ENCODE data around the gene ASB13. TPM values are rescaled to one million over a fixed set of nuclear protein-coding genes. Genes with fewer than 3 reads are reported as not detected.

ASB13 gene, protein sequence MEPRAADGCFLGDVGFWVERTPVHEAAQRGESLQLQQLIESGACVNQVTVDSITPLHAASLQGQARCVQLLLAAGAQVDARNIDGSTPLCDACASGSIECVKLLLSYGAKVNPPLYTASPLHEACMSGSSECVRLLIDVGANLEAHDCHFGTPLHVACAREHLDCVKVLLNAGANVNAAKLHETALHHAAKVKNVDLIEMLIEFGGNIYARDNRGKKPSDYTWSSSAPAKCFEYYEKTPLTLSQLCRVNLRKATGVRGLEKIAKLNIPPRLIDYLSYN
- total RNA-seq (10 to 100 TPM; 14.3 to 14.8 TPM), polyA plus RNA-seq (ENCODE audit: insufficient read length in 2 of 2) (10 to 100 TPM; 32.4 to 35.8 TPM)
- long read RNA-seq, donor 1, transcript ASB13-201 (6 exons, 2,699 nt), result major isoform, 13 of 58 reads
- long read RNA-seq, donor 1, partial matches to known transcripts, result 44 of 58 reads
- long read RNA-seq, donor 1, other reads (novel, unspliced or antisense), result 0 of 58 reads
- long read RNA-seq, donor 2, partial matches to known transcripts, result 0 of 3 reads
- long read RNA-seq, donor 2, other reads (novel, unspliced or antisense), result 0 of 3 reads
- long read RNA-seq, donor 3, partial matches to known transcripts, result 0 of 3 reads
- long read RNA-seq, donor 3, other reads (novel, unspliced or antisense), result 0 of 3 reads
- long read RNA-seq, donor 4, partial matches to known transcripts, result 7 of 8 reads
- long read RNA-seq, donor 4, other reads (novel, unspliced or antisense), result 0 of 8 reads

DNA sequence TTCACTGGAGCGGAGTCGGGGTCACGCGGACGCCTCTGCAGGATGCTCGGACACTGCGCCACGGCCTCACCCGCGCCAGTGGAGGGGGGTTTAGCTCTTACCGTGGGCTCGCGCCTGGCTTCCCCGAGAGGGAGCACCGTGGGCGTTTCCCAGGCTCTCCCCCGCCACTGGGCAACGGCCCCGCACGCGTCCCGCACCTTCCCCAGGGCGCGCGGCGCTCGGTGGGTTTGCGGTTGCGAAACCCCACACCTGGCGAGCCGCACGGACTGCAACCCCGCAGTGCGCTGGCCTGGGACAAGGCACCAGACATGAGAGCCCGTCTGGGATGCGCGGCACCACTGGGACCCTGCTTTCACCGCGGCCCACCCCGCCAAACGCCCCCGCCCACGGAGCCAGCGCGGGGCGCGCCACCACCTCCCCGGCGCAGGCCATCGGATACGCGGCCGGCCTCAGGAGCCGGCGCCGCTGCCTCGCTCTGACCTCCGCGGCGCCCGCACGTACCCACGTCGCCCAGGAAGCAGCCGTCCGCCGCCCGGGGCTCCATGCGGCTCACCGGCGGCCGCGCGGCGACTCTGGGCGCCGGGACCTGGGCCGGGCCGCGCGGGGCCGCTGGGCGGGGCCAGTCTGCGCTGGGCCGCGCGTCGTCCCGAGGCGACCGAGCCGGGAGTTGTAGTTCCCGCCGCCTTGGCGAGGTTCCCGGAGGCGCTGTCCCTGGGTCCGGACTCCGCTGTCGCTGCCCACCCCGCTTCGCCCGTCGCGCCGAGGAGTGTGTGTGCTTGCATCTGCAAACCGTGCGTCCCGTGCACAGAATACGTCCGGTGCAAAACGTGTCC is at the start of gene ASB13:
TSS of gene ASB13 (minus strand) at position 588 of the 833 bp plus-strand sequence. CDS start at position 544, 44 bp downstream.
- Histone ChIP-seq H3K27ac (ENCODE audit: low read depth, low read length) (no peak within 1 kb of the TSS), H3K36me3 (ENCODE audit: control insufficient read depth, insufficient read depth, low read length) (no peaks in the 10 kb centered on the region), H3K9me3 (ENCODE audit: control insufficient read depth, insufficient read depth, low read length) (no peaks in the 10 kb centered on the region), H3K4me1 (ENCODE audit: control insufficient read depth, insufficient read depth, low read length) (peaks cover 16% of the 10 kb centered on the region), H3K27me3 (ENCODE audit: control insufficient read depth, insufficient read depth, low read length) (no peaks in the 10 kb centered on the region), H3K4me3 (ENCODE audit: low read depth, low read length) (peak within 1 kb of the TSS; percentile 59)
- DNase-seq (ENCODE audit: low read depth in 4 of 6, low spot score in 6 of 6), result peak in 4 of 6 donors; percentile 52 to 85 (median 68)
- under 1% methylated on average over 112 of the region's 112 CpGs for WGBS (ENCODE audit: insufficient coverage)

DNA sequence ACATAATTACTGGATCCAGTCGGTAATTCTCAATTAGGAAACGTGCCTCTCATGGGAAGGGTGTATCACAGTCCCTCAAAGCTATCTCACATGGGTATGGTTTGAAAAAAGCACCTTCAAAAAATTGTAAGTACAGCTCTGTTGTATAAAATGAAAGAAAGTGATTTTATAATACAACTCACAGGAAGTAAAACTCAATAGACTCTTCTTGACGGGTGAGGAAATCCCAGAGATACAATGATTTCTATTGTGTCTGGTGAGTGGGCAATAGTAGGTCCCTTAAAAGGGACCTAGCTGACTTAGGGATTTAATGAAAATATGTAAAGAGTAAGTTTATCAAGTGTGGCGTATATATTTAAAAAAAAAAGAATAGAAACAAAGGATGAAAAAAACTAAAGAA is 45.2 kb upstream of the ASB13 start:
- no peak overlapping the region for H3K27ac ChIP-seq (ENCODE audit: low read depth, low read length)
- DNase-seq (ENCODE audit: low read depth in 4 of 6, low spot score in 6 of 6), result no peak

DNA sequence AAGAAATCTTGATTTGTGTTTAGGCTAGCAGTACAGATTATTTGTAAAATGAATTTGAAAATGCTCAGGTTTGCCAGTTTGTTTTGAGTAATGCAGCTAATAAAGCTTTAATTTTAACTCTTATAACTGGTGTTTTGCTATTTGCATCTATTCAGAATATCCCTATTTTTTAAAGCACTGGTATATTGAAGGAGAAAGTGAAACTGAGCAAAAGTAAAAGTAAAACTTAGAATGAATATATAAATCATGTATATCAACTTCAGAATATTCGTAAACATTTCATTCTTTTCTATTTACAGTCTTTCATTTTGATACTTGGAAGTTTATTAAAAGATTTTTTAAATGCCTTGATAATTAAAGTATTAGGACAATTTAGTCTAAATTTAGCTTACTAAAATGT is 44.5 kb upstream of the ASB13 start:
- Histone ChIP-seq H3K9me3 (ENCODE audit: control insufficient read depth, insufficient read depth, low read length) (no peaks in the 10 kb centered on the region), H3K27me3 (ENCODE audit: control insufficient read depth, insufficient read depth, low read length) (no peaks in the 10 kb centered on the region), H3K27ac (ENCODE audit: low read depth, low read length) (no peak overlapping the region), H3K36me3 (ENCODE audit: control insufficient read depth, insufficient read depth, low read length) (no peaks in the 10 kb centered on the region), H3K4me1 (ENCODE audit: control insufficient read depth, insufficient read depth, low read length) (no peaks in the 10 kb centered on the region), H3K4me3 (ENCODE audit: low read depth, low read length) (no peak overlapping the region)
- DNase-seq (ENCODE audit: low read depth in 4 of 6, low spot score in 6 of 6), result no peak
- no CpG with 5 or more reads among the region's 1 CpG for WGBS (ENCODE audit: insufficient coverage)

More for the DNA sequence above, 45.2 kb upstream of the ASB13 start:
- Histone ChIP-seq H3K4me3 (ENCODE audit: low read depth, low read length) (no peak overlapping the region), H3K36me3 (ENCODE audit: control insufficient read depth, insufficient read depth, low read length) (no peaks in the 10 kb centered on the region), H3K9me3 (ENCODE audit: control insufficient read depth, insufficient read depth, low read length) (no peaks in the 10 kb centered on the region), H3K27me3 (ENCODE audit: control insufficient read depth, insufficient read depth, low read length) (no peaks in the 10 kb centered on the region), H3K4me1 (ENCODE audit: control insufficient read depth, insufficient read depth, low read length) (no peaks in the 10 kb centered on the region)
- WGBS (ENCODE audit: insufficient coverage), result no CpG with 5 or more reads among the region's 4 CpGs

DNA sequence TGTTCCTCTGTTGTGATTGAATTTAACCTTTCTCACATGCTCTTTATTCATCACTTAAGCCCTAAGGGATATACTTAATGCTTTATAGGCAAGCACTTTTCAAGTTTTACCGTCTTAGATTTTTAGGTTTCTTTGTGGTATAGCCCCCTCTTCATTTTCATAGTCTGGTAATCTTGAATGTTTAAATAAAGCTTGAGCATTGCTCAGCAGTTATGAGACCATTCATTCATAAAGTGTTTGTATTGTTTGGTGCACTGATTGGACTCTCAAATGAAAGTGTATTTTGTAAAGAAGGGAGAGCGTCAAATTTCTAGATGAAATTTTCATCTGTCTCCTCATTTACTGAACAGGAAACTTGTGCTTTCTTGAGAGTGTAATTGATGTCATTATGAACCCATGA is 43.5 kb upstream of the ASB13 start:
- no peaks in the 10 kb centered on the region for H3K4me1 ChIP-seq (ENCODE audit: control insufficient read depth, insufficient read depth, low read length)
- H3K27me3 ChIP-seq (ENCODE audit: control insufficient read depth, insufficient read depth, low read length), result no peaks in the 10 kb centered on the region
- H3K9me3 ChIP-seq (ENCODE audit: control insufficient read depth, insufficient read depth, low read length), result no peaks in the 10 kb centered on the region
- WGBS (ENCODE audit: insufficient coverage), result no CpG with 5 or more reads among the region's 2 CpGs
- no peak overlapping the region for H3K27ac ChIP-seq (ENCODE audit: low read depth, low read length)
- H3K36me3 ChIP-seq (ENCODE audit: control insufficient read depth, insufficient read depth, low read length), result no peaks in the 10 kb centered on the region
- DNase-seq (ENCODE audit: low read depth in 4 of 6, low spot score in 6 of 6), result no peak
- H3K4me3 ChIP-seq (ENCODE audit: low read depth, low read length), result no peak overlapping the region

DNA sequence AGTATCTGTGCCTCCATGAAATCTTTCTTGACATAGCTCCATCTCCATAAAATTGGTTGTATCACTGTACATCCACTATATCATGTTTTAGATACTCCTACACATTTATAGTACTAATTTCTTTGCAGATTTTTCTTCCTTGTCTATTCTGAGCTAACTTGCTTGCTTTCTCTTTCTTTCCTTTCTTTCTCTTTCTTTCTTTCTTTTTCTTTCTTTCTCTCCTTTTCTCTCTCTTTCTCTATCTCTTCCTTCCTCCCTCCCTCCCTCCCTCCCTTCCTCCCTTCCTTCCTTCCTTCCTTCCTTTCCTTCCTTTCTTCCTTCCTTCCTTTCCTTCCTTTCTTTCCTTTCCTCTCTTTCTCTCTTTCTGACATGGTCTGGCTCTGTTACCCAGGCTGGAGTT is 42.0 kb upstream of the ASB13 start:
- no peaks in the 10 kb centered on the region for H3K4me1 ChIP-seq (ENCODE audit: control insufficient read depth, insufficient read depth, low read length)
- no peak for DNase-seq (ENCODE audit: low read depth in 4 of 6, low spot score in 6 of 6)
- no peaks in the 10 kb centered on the region for H3K9me3 ChIP-seq (ENCODE audit: control insufficient read depth, insufficient read depth, low read length)
- H3K27me3 ChIP-seq (ENCODE audit: control insufficient read depth, insufficient read depth, low read length), result no peaks in the 10 kb centered on the region
- no peaks in the 10 kb centered on the region for H3K36me3 ChIP-seq (ENCODE audit: control insufficient read depth, insufficient read depth, low read length)
- no peak overlapping the region for H3K27ac ChIP-seq (ENCODE audit: low read depth, low read length)
- H3K4me3 ChIP-seq (ENCODE audit: low read depth, low read length), result no peak overlapping the region

DNA sequence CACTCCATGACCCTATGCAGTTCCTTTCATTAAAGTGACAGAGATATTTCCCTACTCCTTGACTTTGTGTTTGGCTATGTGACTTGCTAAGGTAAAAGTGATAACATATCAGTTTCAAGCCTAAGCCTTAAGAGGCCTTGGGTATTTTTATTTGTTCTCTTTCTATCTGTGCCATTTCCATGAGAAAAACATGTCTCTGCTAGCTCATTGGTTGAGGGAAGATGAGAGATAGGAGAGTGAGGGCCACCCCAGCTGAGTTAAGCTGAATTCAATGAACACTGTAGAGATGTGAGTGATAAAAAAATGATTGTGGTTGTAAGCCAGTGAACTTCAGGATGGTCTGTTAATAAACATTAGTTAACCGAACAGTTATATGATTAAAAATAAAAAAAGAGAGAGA is 31.7 kb upstream of the ASB13 start:
- Histone ChIP-seq H3K4me1 (ENCODE audit: control insufficient read depth, insufficient read depth, low read length) (peaks cover 1% of the 10 kb centered on the region), H3K4me3 (ENCODE audit: low read depth, low read length) (no peak overlapping the region), H3K36me3 (ENCODE audit: control insufficient read depth, insufficient read depth, low read length) (no peaks in the 10 kb centered on the region), H3K27ac (ENCODE audit: low read depth, low read length) (no peak overlapping the region), H3K9me3 (ENCODE audit: control insufficient read depth, insufficient read depth, low read length) (no peaks in the 10 kb centered on the region), H3K27me3 (ENCODE audit: control insufficient read depth, insufficient read depth, low read length) (no peaks in the 10 kb centered on the region)
- DNase-seq (ENCODE audit: low read depth in 4 of 6, low spot score in 6 of 6), result no peak
- no CpG with 5 or more reads among the region's 1 CpG for WGBS (ENCODE audit: insufficient coverage)

DNA sequence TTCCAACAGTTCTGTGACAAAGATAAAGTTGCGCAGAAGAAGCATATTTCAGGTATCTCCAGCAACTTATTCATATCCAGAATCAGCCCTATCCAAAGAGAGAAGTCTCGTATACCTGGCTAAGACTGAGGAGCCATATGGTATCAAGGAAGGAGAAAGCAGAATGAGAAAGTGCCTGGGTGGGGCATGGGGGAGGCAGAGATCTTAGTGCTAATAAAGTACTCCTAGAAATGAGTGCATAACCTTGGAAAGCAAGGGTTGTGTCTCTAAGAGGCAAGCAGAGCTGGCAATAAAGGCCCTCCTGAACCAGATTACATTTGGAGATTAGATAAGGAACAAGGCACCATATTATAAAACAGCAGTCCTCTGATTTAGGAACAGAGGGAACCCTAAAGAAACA is 30.9 kb upstream of the ASB13 start:
- Histone ChIP-seq H3K4me3 (ENCODE audit: low read depth, low read length) (no peak overlapping the region), H3K4me1 (ENCODE audit: control insufficient read depth, insufficient read depth, low read length) (peaks cover 8% of the 10 kb centered on the region), H3K27me3 (ENCODE audit: control insufficient read depth, insufficient read depth, low read length) (no peaks in the 10 kb centered on the region), H3K36me3 (ENCODE audit: control insufficient read depth, insufficient read depth, low read length) (no peaks in the 10 kb centered on the region), H3K27ac (ENCODE audit: low read depth, low read length) (no peak overlapping the region), H3K9me3 (ENCODE audit: control insufficient read depth, insufficient read depth, low read length) (no peaks in the 10 kb centered on the region)
- 86% methylated on average over 1 of the region's 2 CpGs for WGBS (ENCODE audit: insufficient coverage)
- DNase-seq (ENCODE audit: low read depth in 4 of 6, low spot score in 6 of 6), result no peak

DNA sequence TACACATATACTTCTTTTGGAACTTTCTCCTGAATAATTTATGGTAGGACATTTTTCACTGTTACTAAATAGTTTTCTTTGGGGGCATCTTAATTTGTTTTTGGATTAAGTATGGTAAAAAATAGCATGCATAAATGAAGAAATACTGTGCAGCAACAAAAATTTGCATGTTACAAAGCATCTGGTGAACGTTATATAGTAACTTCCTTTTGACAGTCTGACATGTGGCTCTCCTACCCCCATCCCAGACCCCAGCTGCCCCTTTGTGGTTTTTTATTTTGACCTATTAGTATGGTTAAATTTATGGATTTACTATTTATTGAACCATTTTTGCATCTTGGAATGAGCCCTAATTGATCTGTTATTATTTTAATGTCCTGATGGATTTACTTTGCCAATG is 28.2 kb upstream of the ASB13 start:
- H3K4me1 ChIP-seq (ENCODE audit: control insufficient read depth, insufficient read depth, low read length), result peaks cover 13% of the 10 kb centered on the region
- H3K27me3 ChIP-seq (ENCODE audit: control insufficient read depth, insufficient read depth, low read length), result no peaks in the 10 kb centered on the region
- no peaks in the 10 kb centered on the region for H3K9me3 ChIP-seq (ENCODE audit: control insufficient read depth, insufficient read depth, low read length)
- no peak overlapping the region for H3K4me3 ChIP-seq (ENCODE audit: low read depth, low read length)
- no peaks in the 10 kb centered on the region for H3K36me3 ChIP-seq (ENCODE audit: control insufficient read depth, insufficient read depth, low read length)
- DNase-seq (ENCODE audit: low read depth in 4 of 6, low spot score in 6 of 6), result no peak
- H3K27ac ChIP-seq (ENCODE audit: low read depth, low read length), result no peak overlapping the region
- no CpG with 5 or more reads among the region's 1 CpG for WGBS (ENCODE audit: insufficient coverage)

DNA sequence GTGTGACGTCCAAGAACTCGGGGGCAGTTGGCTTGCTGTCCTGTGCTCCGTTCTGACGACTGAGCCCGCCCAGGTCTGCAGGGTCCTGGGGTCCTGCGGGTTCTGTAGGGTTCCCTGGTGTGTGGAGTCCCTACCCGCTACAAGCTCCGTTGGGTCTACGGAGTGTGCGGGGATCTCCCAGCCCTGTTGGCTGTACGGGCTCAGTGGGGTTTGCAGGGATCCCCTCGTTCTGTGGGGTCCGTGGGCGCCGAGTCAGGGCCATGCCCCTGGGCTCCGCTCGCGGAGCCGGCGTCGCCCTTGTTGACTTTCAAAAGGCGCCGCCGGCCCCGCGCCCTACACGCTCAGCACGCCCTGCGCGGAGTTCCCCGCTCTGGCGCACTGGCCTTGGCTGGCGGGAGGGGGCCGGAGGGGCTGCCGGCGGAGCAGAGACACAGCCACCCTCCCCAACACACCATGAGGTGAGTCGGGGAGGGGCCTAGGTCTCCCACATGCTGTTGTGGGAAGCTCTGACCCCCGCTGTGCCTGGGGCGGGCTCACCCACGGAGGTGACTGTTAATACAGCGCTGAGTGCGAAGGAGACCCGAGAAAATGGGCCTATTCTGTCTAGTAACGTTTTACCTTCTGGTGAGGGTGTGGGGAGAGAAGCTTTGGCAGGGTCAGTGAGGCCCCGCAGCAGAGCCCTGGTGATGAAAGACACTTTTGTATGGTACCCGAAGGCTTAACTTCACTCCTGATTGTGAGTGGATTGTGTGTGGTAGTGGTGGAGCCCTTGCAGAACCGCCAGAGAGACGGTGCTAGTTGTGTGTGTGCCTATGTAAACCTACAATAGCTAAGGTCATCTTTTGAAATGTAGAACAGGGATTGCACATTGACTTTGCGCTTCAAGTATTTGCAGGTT is 26.3 kb upstream of the ASB13 start:
- H3K4me3 ChIP-seq (ENCODE audit: low read depth, low read length), result peak overlapping the region; percentile 59
- peak overlapping the region; percentile 70 for H3K27ac ChIP-seq (ENCODE audit: low read depth, low read length)
- WGBS (ENCODE audit: insufficient coverage), result 2% methylated on average over 45 of the region's 49 CpGs
- no peaks in the 10 kb centered on the region for H3K27me3 ChIP-seq (ENCODE audit: control insufficient read depth, insufficient read depth, low read length)
- peak in 5 of 6 donors; percentile 12 to 63 (median 24) for DNase-seq (ENCODE audit: low read depth in 4 of 6, low spot score in 6 of 6)
- no peaks in the 10 kb centered on the region for H3K9me3 ChIP-seq (ENCODE audit: control insufficient read depth, insufficient read depth, low read length)
- H3K4me1 ChIP-seq (ENCODE audit: control insufficient read depth, insufficient read depth, low read length), result peaks cover 13% of the 10 kb centered on the region
- H3K36me3 ChIP-seq (ENCODE audit: control insufficient read depth, insufficient read depth, low read length), result no peaks in the 10 kb centered on the region

Data from spinal cord (tissue), 10 donors.